Activated T-cell treated with anti-CD3 and anti-CD28 coated beads, Interleukin-2, amount 50 U/mL, for 24 hours (primary cell): Measurements from ENCODE around the gene TTK.

Experiments used
- DNase-seq: peaks from one replicate; pipeline ENCODE4 v3.0.0-alpha.2; 2020
- H3K27ac Mint-ChIP-seq: 2 replicates; pipeline ENCODE4 v1.8.0; 2020; ENCODE audit warnings: mild to moderate bottlenecking, mixed read lengths
- H3K27me3 Mint-ChIP-seq: 2 replicates; pipeline ENCODE4 v1.8.0; 2020; ENCODE audit warnings: mixed read lengths
- H3K36me3 Mint-ChIP-seq: 2 replicates; pipeline ENCODE4 v1.8.0; 2020; ENCODE audit warnings: low read depth, mixed read lengths
- H3K4me1 Mint-ChIP-seq: 2 replicates; pipeline ENCODE4 v1.8.0; 2020; ENCODE audit warnings: low read depth, mixed read lengths
- H3K4me3 Mint-ChIP-seq: 2 replicates; pipeline ENCODE4 v1.8.0; 2020; ENCODE audit warnings: mild to moderate bottlenecking, moderate library complexity, mixed read lengths
- H3K9me3 Mint-ChIP-seq: 2 replicates; pipeline ENCODE4 v1.8.0; 2020; ENCODE audit warnings: mixed read lengths

The TTK gene

GRCh38 chr6:80088637-80089036 is 84.2 kb downstream of the TTK start:
- no peaks in the 10 kb centered on the region for H3K9me3 Mint-ChIP-seq
- H3K4me1 Mint-ChIP-seq = no peaks in the 10 kb centered on the region
- H3K36me3 Mint-ChIP-seq = no peaks in the 10 kb centered on the region
- DNase-seq = no peak
- no peak overlapping the region for H3K27ac Mint-ChIP-seq
- no peak overlapping the region for H3K4me3 Mint-ChIP-seq
- H3K27me3 Mint-ChIP-seq = peaks cover 8% of the 10 kb centered on the region

- peaks cover 5% of the 10 kb centered on the region for H3K4me1 Mint-ChIP-seq
- no peaks in the 10 kb centered on the region for H3K9me3 Mint-ChIP-seq
- H3K4me3 Mint-ChIP-seq = no peak overlapping the region
- H3K27me3 Mint-ChIP-seq = peaks cover 6% of the 10 kb centered on the region
- H3K27ac Mint-ChIP-seq = no peak overlapping the region
- no peak for DNase-seq
- no peaks in the 10 kb centered on the region for H3K36me3 Mint-ChIP-seq
Measured at GRCh38 chr6:80091506-80091905, 87.1 kb downstream of the TTK start.
